Stimulated activated CD4-positive, alpha-beta T cell treated with anti-CD3 and anti-CD28 coated beads, Interleukin-1b, Interleukin-23, amount 100 ng/mL, for 48 hours (primary cell): ENCODE measurements around the gene MYH11.
"Not testable (repeated sequence)": the region's sequence is repeated elsewhere in the genome, so short reads cannot be mapped to it uniquely, and the experiment has no call there.

Experiments used
- DNase-seq: peaks from one replicate; pipeline ENCODE4 v3.0.0-alpha.2; 2020

The MYH11 gene

GRCh38 chr16:15836965-15837611 lies 19.7 kb downstream of the MYH11 start:
- DNase-seq = no peak

GRCh38 chr16:15836074-15836473 lies 20.8 kb downstream of the MYH11 start:
- no peak for DNase-seq

- DNase-seq = no peak
Measured at GRCh38 chr16:15835136-15835878, 21.5 kb downstream of the MYH11 start.

- no peak for DNase-seq
Measured at GRCh38 chr16:15834502-15834901, 22.3 kb downstream of the MYH11 start.

- DNase-seq = no peak
Measured at GRCh38 chr16:15833541-15833940, 23.3 kb downstream of the MYH11 start.

GRCh38 chr16:15832241-15832640 lies 24.6 kb downstream of the MYH11 start:
- no peak for DNase-seq

GRCh38 chr16:15830832-15831451 lies 25.9 kb downstream of the MYH11 start:
- DNase-seq = no peak

- DNase-seq = no peak
Measured at GRCh38 chr16:15829460-15829859, 27.4 kb downstream of the MYH11 start.

- DNase-seq = no peak
Measured at GRCh38 chr16:15827709-15828343, 29.0 kb downstream of the MYH11 start.

- no peak for DNase-seq
Measured at GRCh38 chr16:15827299-15827698, 29.5 kb downstream of the MYH11 start.

- no peak for DNase-seq
Measured at GRCh38 chr16:15825750-15826305, 31.0 kb downstream of the MYH11 start.

GRCh38 chr16:15822957-15823356 lies 33.9 kb downstream of the MYH11 start:
- no peak for DNase-seq

GRCh38 chr16:15820837-15821236 lies 36.0 kb downstream of the MYH11 start:
- DNase-seq = no peak

GRCh38 chr16:15819046-15819445 lies 37.8 kb downstream of the MYH11 start:
- no peak for DNase-seq

GRCh38 chr16:15817446-15817845 lies 39.4 kb downstream of the MYH11 start:
- DNase-seq = no peak

GRCh38 chr16:15816228-15816627 lies 40.6 kb downstream of the MYH11 start:
- no peak for DNase-seq

GRCh38 chr16:15812401-15812750 lies 44.5 kb downstream of the MYH11 start:
- not testable (repeated sequence) for DNase-seq

- DNase-seq = no peak
Measured at GRCh38 chr16:15811481-15812400, 45.1 kb downstream of the MYH11 start.

GRCh38 chr16:15810949-15811348 lies 45.9 kb downstream of the MYH11 start:
- DNase-seq = no peak

GRCh38 chr16:15810411-15810810 lies 46.4 kb downstream of the MYH11 start:
- no peak for DNase-seq

GRCh38 chr16:15809297-15809696 lies 47.5 kb downstream of the MYH11 start:
- DNase-seq = not testable (repeated sequence)

- no peak for DNase-seq
Measured at GRCh38 chr16:15808071-15808470, 48.8 kb downstream of the MYH11 start.
